ENCODE results near the gene CDK14. TPM values are rescaled to one million over a fixed set of nuclear protein-coding genes. Genes with fewer than 3 reads are reported as not detected.
A peak's percentile ranks its signal among the peaks of the same experiment; 100 is the strongest.

The CDK14 gene
- total RNA-seq, 4 donors from 2014 or later = 0.18 to 74.3 (median 7.3) TPM

DNA sequence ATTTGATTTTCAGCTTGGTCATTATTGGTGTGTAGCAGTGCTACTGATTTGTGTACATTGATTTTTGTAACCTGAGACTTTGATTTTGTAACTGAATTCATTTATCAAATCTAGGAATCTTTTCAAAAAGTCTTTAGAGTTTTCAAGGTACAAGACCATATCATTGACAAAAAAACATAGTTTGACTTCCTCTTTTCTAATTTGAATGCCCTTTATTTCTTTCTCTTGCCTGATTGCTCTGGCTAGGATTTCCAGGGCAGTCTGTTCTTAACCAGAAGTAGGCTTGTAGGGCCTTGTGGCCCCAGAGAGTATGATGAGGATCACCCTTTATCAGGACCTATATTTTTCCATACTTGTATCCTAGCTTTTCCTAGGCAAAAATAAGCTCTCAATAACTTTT lies 433.6 kb downstream of the CDK14 start:
- H3K4me1 ChIP-seq = no peaks in the 10 kb centered on the region
- no peaks in the 10 kb centered on the region for H3K36me3 ChIP-seq
- DNase-seq = no peak
- H3K4me3 ChIP-seq = no peak overlapping the region
- H3K9me3 ChIP-seq = no peaks in the 10 kb centered on the region
- H3K27ac ChIP-seq = no peak overlapping the region
- TF ChIP-seq, protein P1, sequence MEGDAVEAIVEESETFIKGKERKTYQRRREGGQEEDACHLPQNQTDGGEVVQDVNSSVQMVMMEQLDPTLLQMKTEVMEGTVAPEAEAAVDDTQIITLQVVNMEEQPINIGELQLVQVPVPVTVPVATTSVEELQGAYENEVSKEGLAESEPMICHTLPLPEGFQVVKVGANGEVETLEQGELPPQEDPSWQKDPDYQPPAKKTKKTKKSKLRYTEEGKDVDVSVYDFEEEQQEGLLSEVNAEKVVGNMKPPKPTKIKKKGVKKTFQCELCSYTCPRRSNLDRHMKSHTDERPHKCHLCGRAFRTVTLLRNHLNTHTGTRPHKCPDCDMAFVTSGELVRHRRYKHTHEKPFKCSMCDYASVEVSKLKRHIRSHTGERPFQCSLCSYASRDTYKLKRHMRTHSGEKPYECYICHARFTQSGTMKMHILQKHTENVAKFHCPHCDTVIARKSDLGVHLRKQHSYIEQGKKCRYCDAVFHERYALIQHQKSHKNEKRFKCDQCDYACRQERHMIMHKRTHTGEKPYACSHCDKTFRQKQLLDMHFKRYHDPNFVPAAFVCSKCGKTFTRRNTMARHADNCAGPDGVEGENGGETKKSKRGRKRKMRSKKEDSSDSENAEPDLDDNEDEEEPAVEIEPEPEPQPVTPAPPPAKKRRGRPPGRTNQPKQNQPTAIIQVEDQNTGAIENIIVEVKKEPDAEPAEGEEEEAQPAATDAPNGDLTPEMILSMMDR (IDR thresholded peaks at IDR 0.05) = no peak
- no peak for TF ChIP-seq POLR2A (IDR thresholded peaks at IDR 0.05)
- no peaks in the 10 kb centered on the region for H3K27me3 ChIP-seq

DNA sequence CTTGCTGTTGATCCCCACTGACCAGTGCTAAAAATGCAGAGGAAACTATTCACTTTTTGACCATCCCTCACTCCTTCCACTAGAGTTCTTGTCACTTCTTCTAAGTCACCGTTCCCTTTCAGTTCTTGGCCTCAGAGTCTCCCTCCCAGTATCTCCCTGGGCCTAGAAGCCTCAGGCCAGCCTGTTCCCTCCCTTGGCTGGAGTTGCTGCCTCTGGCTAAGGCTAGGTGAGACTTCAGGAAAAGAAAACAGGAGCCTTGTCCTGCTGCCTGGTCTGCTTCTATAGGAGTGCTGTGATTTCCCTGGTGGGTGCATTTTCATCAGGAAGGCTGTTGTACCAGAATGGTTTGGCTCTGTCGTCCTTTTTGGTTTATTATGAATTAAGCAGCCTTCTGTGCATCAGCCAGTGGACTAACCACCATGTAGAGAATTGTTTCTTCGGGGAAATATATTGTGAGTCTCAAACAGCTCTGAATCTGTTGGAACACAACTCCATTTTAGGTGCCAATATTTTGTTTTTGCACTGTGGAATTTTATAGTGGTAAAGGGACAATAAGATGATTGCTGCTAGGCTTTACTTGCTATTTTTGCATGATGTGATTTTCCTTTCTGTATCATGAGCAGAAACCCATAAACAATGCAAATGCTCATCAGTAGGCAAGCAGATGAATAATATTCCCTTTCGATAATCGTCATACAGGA lies 434.7 kb downstream of the CDK14 start:
- Histone ChIP-seq H3K9me3 (no peaks in the 10 kb centered on the region), H3K27me3 (no peaks in the 10 kb centered on the region), H3K4me1 (no peaks in the 10 kb centered on the region), H3K27ac (no peak overlapping the region), H3K4me3 (no peak overlapping the region), H3K36me3 (no peaks in the 10 kb centered on the region)
- no peak for DNase-seq
- TF ChIP-seq, protein P1 (IDR thresholded peaks at IDR 0.05) = no peak
- TF ChIP-seq POLR2A (IDR thresholded peaks at IDR 0.05) = no peak

DNA sequence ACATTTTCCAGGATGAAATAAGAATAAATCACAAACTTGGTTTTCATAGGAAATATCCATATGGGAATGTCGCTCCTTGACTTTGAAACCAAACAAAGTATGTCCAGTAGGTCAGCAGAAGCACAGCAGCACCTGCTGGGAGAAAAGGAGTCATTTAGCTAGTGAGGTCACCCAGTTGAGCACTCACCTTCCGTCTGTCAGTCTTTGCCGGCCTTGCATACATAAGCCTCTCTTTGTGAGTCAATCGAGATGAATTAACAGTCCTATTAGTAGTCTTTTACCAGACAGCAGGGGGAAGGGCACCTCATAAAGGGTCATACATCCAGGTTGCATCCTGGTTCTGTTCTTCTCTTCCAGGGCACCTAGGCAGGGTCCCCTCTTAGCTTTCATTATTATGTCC lies 435.6 kb downstream of the CDK14 start:
- Histone ChIP-seq H3K4me3 (no peak overlapping the region), H3K4me1 (no peaks in the 10 kb centered on the region), H3K27ac (no peak overlapping the region), H3K9me3 (no peaks in the 10 kb centered on the region), H3K27me3 (no peaks in the 10 kb centered on the region), H3K36me3 (no peaks in the 10 kb centered on the region)
- TF ChIP-seq, protein P1 (IDR thresholded peaks at IDR 0.05) = no peak
- TF ChIP-seq POLR2A (IDR thresholded peaks at IDR 0.05) = no peak
- DNase-seq = no peak

DNA sequence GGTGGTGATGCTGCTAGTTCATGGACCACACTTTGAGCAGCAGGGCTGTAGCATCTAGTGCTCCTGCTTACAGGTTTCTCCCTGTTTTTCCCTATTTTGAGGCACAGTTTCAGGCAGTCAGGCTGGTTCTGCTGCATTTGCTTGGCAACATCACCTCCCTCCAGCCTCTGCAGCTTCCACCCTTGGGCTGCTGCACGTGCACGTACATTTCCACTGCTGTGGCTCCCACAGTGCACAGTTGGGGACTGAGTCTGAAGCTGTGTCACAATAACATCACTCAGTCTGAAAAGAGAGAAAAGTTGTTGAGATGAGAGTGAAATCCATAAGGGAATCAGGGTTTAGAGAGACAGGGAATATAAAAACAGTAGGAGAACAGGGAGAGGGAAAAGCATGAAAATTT lies 437.5 kb downstream of the CDK14 start:
- no peaks in the 10 kb centered on the region for H3K9me3 ChIP-seq
- no peaks in the 10 kb centered on the region for H3K36me3 ChIP-seq
- H3K27me3 ChIP-seq = no peaks in the 10 kb centered on the region
- no peak for DNase-seq
- no peak overlapping the region for H3K27ac ChIP-seq
- H3K4me1 ChIP-seq = no peaks in the 10 kb centered on the region
- H3K4me3 ChIP-seq = no peak overlapping the region
- no peak for TF ChIP-seq POLR2A (IDR thresholded peaks at IDR 0.05)
- TF ChIP-seq, protein P1 (IDR thresholded peaks at IDR 0.05) = no peak

DNA sequence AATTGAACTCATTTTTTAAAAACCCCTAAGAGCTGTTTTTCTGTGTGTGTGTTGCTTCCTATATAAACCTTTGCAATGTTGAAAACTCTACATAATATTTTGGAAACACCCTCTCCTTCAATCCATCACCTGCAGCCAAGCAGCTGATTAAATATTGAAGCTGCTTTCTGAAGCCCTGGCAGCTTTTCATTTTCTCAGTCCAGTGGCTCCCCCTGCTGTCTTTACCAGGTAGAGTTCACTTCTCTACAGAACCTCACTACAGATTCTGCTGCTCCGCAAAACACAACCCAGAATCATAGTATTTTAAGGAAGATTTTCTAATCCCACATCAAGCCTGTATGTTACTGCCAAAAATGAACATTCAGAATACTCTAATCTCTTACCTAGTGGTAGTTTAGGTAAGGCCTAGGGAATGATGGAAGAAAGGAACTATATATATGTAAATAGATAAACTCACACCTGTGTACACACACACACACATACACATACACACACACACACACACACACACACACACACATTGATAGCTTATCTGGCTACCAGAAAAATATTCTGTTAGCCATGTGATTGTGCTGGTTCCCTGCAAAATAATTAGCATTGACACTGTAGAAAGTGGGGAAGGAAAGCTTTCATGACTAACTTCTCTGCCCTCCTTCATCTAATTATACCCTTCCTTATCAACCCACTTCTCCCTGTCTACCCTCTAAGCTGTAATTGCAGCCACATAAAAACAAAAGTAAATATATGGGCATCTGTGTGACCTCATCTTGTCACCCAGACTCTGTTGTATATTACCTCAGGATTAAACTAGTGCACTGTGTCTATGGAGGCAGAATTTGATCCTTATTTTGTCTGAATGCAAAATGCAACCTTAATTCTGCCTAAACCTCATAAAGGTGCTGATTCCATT lies 438.6 kb downstream of the CDK14 start:
- Histone ChIP-seq H3K36me3 (no peaks in the 10 kb centered on the region), H3K4me1 (no peaks in the 10 kb centered on the region), H3K27ac (no peak overlapping the region), H3K27me3 (no peaks in the 10 kb centered on the region), H3K4me3 (no peak overlapping the region), H3K9me3 (no peaks in the 10 kb centered on the region)
- DNase-seq = peak in 2 of 3 donors; percentile 28 to 64
- no peak for TF ChIP-seq POLR2A (IDR thresholded peaks at IDR 0.05)
- TF ChIP-seq, protein P1 (IDR thresholded peaks at IDR 0.05) = peak in 4 of 6 experiments; percentile 47 to 58 (median 54)
